GM12891 (cell line): ENCODE data around the gene ELK3.

Experiments
- PAX5 ChIP-seq: IDR thresholded peaks from 2 replicates; pipeline ENCODE4 v1.6.1; 2011; ENCODE audit warnings: low read length, moderate library complexity, mild to moderate bottlenecking; ENCODE audit not compliant: insufficient read depth, severe bottlenecking
- POLR2A ChIP-seq: IDR thresholded peaks from 2 replicates; pipeline ENCODE4 v1.6.1; 2011; ENCODE audit warnings: low read depth, low read length, control low read depth
- POLR2AphosphoS5 ChIP-seq: IDR thresholded peaks from 2 replicates; pipeline ENCODE4 v1.6.1; 2011; ENCODE audit warnings: low read depth, low read length, control low read depth
- POU2F2 ChIP-seq: IDR thresholded peaks from 2 replicates; pipeline ENCODE4 v1.6.1; 2011; ENCODE audit warnings: low read depth, mild to moderate bottlenecking, control low read depth, low read length, moderate library complexity
- SPI1 ChIP-seq: IDR thresholded peaks from 2 replicates; pipeline ENCODE4 v1.6.1; 2011; ENCODE audit warnings: low read depth, low read length, control low read depth
- TAF1 ChIP-seq: IDR thresholded peaks from 2 replicates; pipeline ENCODE4 v1.6.1; 2011; ENCODE audit warnings: low read depth, low read length, control low read depth

DNA sequence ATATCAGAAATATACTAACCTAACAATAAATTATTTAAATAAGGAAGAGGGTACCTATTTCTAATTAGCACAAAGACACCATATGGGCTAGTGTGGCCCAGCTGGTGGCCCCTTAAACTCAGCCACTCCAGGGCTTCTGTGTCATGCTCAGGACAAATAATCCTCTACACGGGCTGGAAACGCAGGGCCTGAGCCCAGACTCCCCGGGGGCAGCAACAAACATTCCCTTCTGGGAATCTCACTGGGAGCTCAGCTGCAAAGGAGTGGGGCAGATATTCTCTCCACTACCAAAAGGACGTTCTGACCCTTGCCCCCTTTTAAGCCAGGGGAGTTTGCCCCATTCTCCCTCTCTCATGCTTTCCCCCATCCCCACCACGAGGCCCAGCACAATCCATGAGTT is 43.7 kb upstream of the ELK3 start:
- TF ChIP-seq POLR2A: no peak
- no peak for TF ChIP-seq POLR2AphosphoS5
- no peak for TF ChIP-seq TAF1
- TF ChIP-seq SPI1: no peak
- no peak for TF ChIP-seq PAX5
- no peak for TF ChIP-seq POU2F2
